HepG2 (cell line): ENCODE measurements around the gene PARP2. TPM values are rescaled to one million over a fixed set of nuclear protein-coding genes. Genes with fewer than 3 reads are reported as not detected.

Experiments
- ATAC-seq: fragments of 200-7000 bp; cut with Tn5 transposase; 3 replicates; pipeline ENCODE4 v1.9.1; 2020; ENCODE audit warnings: mild to moderate bottlenecking, moderate library complexity
- BruUV-seq: library from RNA; stranded (reverse); fragments of 400-500 nt; replicated peaks from 2 replicates; lab custom pipeline; 2021; lab: Mats Ljungman, UMichigan
- CTCF ChIA-PET: fragments of 300-600 bp; formaldehyde crosslinking; extraction: SDS; loops from one replicate; lab custom pipeline; 2021; ENCODE audit warnings: low total read pairs, inconsistent platforms, low intra/inter-chr PET ratio; lab: Yijun Ruan, JAX
- POLR2A ChIA-PET: fragments of 350-600 bp; sonication (Branson Sonifier 250); formaldehyde crosslinking; loops from one replicate; lab custom pipeline; 2020; ENCODE audit warnings: antibody characterized with exemption, inconsistent platforms; lab: Yijun Ruan, JAX
- DNase-seq: peaks from one replicate; pipeline ENCODE4 v3.0.0-alpha.2; 2015; ENCODE audit warnings: low spot score
- FAIRE-seq: peaks from 3 replicates; lab custom pipeline; 2011; peaks lifted over from hg19 to GRCh38; lab: Jason Lieb, UNC
- H2AFZ ChIP-seq: one replicate; pipeline ENCODE4 v1.6.1; 2011; ENCODE audit warnings: low read length, inconsistent platforms
- H3K27ac ChIP-seq: fragments of 300-600 bp; 3 replicates; pipeline ENCODE4 v1.8.0; 2011; ENCODE audit warnings: mixed run types, mild to moderate bottlenecking, mixed read lengths, low read length, inconsistent platforms; ENCODE audit not compliant: insufficient read depth; ENCODE audit errors: extremely low read length
- H3K27me3 ChIP-seq, 2 experiments: fragments of 200-600 bp in 1 of 2; 2 replicates in 1 of 2; 3 replicates in 1 of 2; pipeline versions ENCODE4 v1.6.0 to v1.8.0; 2011; ENCODE audit warnings: low read length in 2 of 2, mild to moderate bottlenecking in 2 of 2, moderate library complexity in 2 of 2, inconsistent platforms in 1 of 2; ENCODE audit not compliant: insufficient read depth in 2 of 2, control insufficient read depth in 1 of 2
- H3K36me3 ChIP-seq, 2 experiments: fragments of 200-600 bp in 1 of 2; replicated peaks in 1 of 2; 2 replicates in 1 of 2; 3 replicates in 1 of 2; pipeline versions ENCODE4 v1.5.1 to v1.8.0; 2011; ENCODE audit warnings: low read length in 2 of 2, inconsistent platforms in 1 of 2; ENCODE audit not compliant: insufficient read depth in 2 of 2, control insufficient read depth in 1 of 2
- H3K4me1 ChIP-seq: 2 replicates; pipeline ENCODE4 v1.5.1; 2012; ENCODE audit warnings: low read length, inconsistent platforms; ENCODE audit not compliant: insufficient read depth
- H3K4me2 ChIP-seq: 2 replicates; pipeline ENCODE4 v1.6.0; 2011; ENCODE audit warnings: low read depth, low read length, inconsistent platforms
- H3K4me3 ChIP-seq, 3 experiments: fragments of 200-600 bp in 1 of 3; sonication (generic), shearing (Covaris generic) in 1 of 3; replicated peaks in 1 of 3; 2 replicates each; pipeline ENCODE4 v1.5.1; 2011 to 2016; ENCODE audit warnings: low read length in 3 of 3, inconsistent platforms in 2 of 3, low read depth in 2 of 3, mild to moderate bottlenecking in 2 of 3, control low read depth in 1 of 3, mixed read lengths in 1 of 3; ENCODE audit not compliant: insufficient read depth in 1 of 3
- H3K79me2 ChIP-seq: one replicate; pipeline ENCODE4 v1.6.1; 2011; ENCODE audit warnings: low read length, inconsistent platforms; ENCODE audit not compliant: insufficient read depth
- H3K9ac ChIP-seq: 2 replicates; pipeline ENCODE4 v1.6.0; 2011; ENCODE audit warnings: mild to moderate bottlenecking, low read depth, low read length, inconsistent platforms; ENCODE audit not compliant: insufficient read depth
- H3K9me3 ChIP-seq: 2 replicates; pipeline ENCODE4 v1.5.1; 2012; ENCODE audit warnings: mild to moderate bottlenecking, low read length
- H4K20me1 ChIP-seq: 2 replicates; pipeline ENCODE4 v1.6.0; 2011; ENCODE audit warnings: inconsistent platforms, mild to moderate bottlenecking, low read length, moderate library complexity; ENCODE audit not compliant: insufficient read depth
- CBX1 ChIP-seq: IDR thresholded peaks from one replicate; pipeline ENCODE4 v1.6.1; 2016; ENCODE audit warnings: antibody characterized with exemption, low read depth
- MAFF ChIP-seq: IDR thresholded peaks from 2 replicates; pipeline ENCODE4 v1.6.1; 2011; ENCODE audit warnings: low read depth, low read length, improper control_type of control experiment
- MATR3 ChIP-seq: sonication (generic); formaldehyde crosslinking; IDR thresholded peaks from 2 replicates; pipeline ENCODE4 v1.4.0; 2020; ENCODE audit warnings: missing genetic modification reagents
- NFE2L2 ChIP-seq: fragments of 150-350 bp; IDR thresholded peaks from 2 replicates; pipeline ENCODE4 v1.6.1; 2014; ENCODE audit warnings: low read length
- ONECUT2 ChIP-seq: sonication (generic); formaldehyde crosslinking; IDR thresholded peaks from 2 replicates; pipeline ENCODE4 v1.4.0; 2020; ENCODE audit warnings: missing genetic modification reagents
- PHF21A ChIP-seq: sonication (generic); formaldehyde crosslinking; IDR thresholded peaks from 2 replicates; pipeline ENCODE4 v1.5.0; 2020; ENCODE audit warnings: mild to moderate bottlenecking, missing genetic modification reagents
- ZNF205 ChIP-seq: IDR thresholded peaks from 2 replicates; pipeline ENCODE4 v1.6.1; 2018; ENCODE audit warnings: missing biosample characterization, missing genetic modification reagents
- ZNF264 ChIP-seq: sonication (generic); formaldehyde crosslinking; IDR thresholded peaks from 2 replicates; pipeline ENCODE4 v1.4.0; 2020; ENCODE audit warnings: missing genetic modification reagents
- ZNF589 ChIP-seq: sonication (generic); formaldehyde crosslinking; conservative IDR thresholded peaks from 2 replicates; pipeline ENCODE4 v1.8.0; 2022; ENCODE audit warnings: mild to moderate bottlenecking, moderate library complexity, missing genetic modification reagents
- ZNF747 ChIP-seq: sonication (generic); formaldehyde crosslinking; IDR thresholded peaks from 2 replicates; pipeline ENCODE4 v1.8.1; 2023; ENCODE audit warnings: missing genetic modification reagents, mild to moderate bottlenecking, borderline replicate concordance
- ZNF772 ChIP-seq: sonication (generic); formaldehyde crosslinking; IDR thresholded peaks from 2 replicates; pipeline ENCODE4 v1.5.0; 2020; ENCODE audit warnings: mild to moderate bottlenecking, missing genetic modification reagents
- ZNF83 ChIP-seq: sonication (generic); formaldehyde crosslinking; IDR thresholded peaks from 2 replicates; pipeline ENCODE4 v1.4.0; 2020; ENCODE audit warnings: missing genetic modification reagents, mild to moderate bottlenecking, borderline replicate concordance
- ZSCAN12 ChIP-seq: sonication (generic); formaldehyde crosslinking; IDR thresholded peaks from 2 replicates; pipeline ENCODE4 v1.9.0; 2021; ENCODE audit warnings: mild to moderate bottlenecking, missing genetic modification reagents
- WGBS: methylation state at CpG from one replicate; pipeline ENCODE4 v1.1.6; 2017; ENCODE audit warnings: low lambda C conversion rate; 5-methylcytosine and 5-hydroxymethylcytosine counted together
- in situ Hi-C: cut with HindIII; loops from 2 replicates; pipeline ENCODE4 v1.10.0; 2017; ENCODE audit warnings: low pct_unique_long_range_greater_than_20kb; ENCODE audit not compliant: extremely low pct_ligation_motif_present
- intact Hi-C: fragments of 100-400 bp; cut with micrococcal nuclease; formaldehyde crosslinking; loops from one replicate; pipeline ENCODE4 v1.10.0; 2022; ENCODE audit not compliant: unreplicated experiment
- polyA plus RNA-seq, 8 experiments: library from polyadenylated mRNA; depleted of rRNA in 3 of 8; stranded (reverse) in 7 of 8; unstranded in 1 of 8; fragments of >200 nt; fragmentation: Illumina TruSeq in 4 of 8; extraction: Trizol in 4 of 8; gene quantifications; 2 replicates each; pipeline versions ENCODE4 v1.2.1 to v1.2.3, GENCODE V29; 2011 to 2016; ENCODE audit warnings: low read depth in 4 of 8, missing spikeins in 1 of 8, mixed read lengths in 1 of 8; ENCODE audit not compliant: insufficient read depth in 1 of 8
- total RNA-seq, 5 experiments: library from RNA; depleted of rRNA; stranded (reverse); fragments of >200 nt; fragmentation: Illumina TruSeq; extraction: Trizol; gene quantifications; 2 replicates each; pipeline ENCODE4 v1.2.3, GENCODE V29; 2016; ENCODE audit warnings: low read depth in 1 of 5

PARP2 gene
- total and polyA plus RNA-seq, 2 of the 13 experiments (the other 11 are each of a cell fraction or from before 2014, with no cell fraction given) = 37.3 to 38.4 TPM

- POLR2A ChIA-PET = no interaction called here
- Histone ChIP-seq H3K79me2 (peaks cover 25% of the 10 kb centered on the region), H3K4me3 (no peak overlapping the region), H3K9ac (no peak overlapping the region), H2AFZ (no peak overlapping the region), H3K4me1 (peaks cover 26% of the 10 kb centered on the region), H3K27ac (no peak overlapping the region), H3K4me2 (no peak overlapping the region), H3K36me3 (peaks cover 14 to 36% of the 10 kb centered on the region in 2 experiments), H3K27me3 (no peaks in the 10 kb centered on the region; a peak in 1 of 5 replicates), H4K20me1 (no peaks in the 10 kb centered on the region), H3K9me3 (no peaks in the 10 kb centered on the region)
- intact Hi-C loops = no loop called here
- DNase-seq (no peak), FAIRE-seq (no peak), ATAC-seq (no peak)
- in situ Hi-C loops = no loop called here
- WGBS = 94% methylated on average over 1 of the region's 1 CpG
- TF ChIP-seq ZNF205 (CRISPR knock-in tag) = no peak
- TF ChIP-seq PHF21A (CRISPR knock-in tag) = no peak
- TF ChIP-seq ZNF264 (CRISPR knock-in tag) = no peak
- TF ChIP-seq ZSCAN12 (CRISPR knock-in tag) = no peak
- no peak for TF ChIP-seq CBX1
- no peak for TF ChIP-seq ZNF589 (CRISPR knock-in tag)
- no peak for TF ChIP-seq MATR3 (CRISPR knock-in tag)
- TF ChIP-seq MAFF = peak; percentile 45; the same call in 1 of the 2 replicates
- TF ChIP-seq NFE2L2 = peak; percentile 84
- no peak for TF ChIP-seq ZNF772 (CRISPR knock-in tag)
- no peak for TF ChIP-seq ZNF83 (CRISPR knock-in tag)
- no peak for TF ChIP-seq ZNF747 (CRISPR knock-in tag)
- TF ChIP-seq ONECUT2 = no peak
- CTCF ChIA-PET = no interaction called here
- no TSS peak for BruUV-seq
These were observed 41.2 kb upstream of the PARP2 start for GRCh38 chr14:20302042-20302755.
